ENCODE measurements around the gene GTF3C6. TPM values are rescaled to one million over a fixed set of nuclear protein-coding genes. Genes with fewer than 3 reads are reported as not detected.

GTF3C6 gene
- total and polyA plus RNA-seq, 2 of the 13 experiments (the other 11 are each of a cell fraction or from before 2014, with no cell fraction given) = 21.6 to 160 TPM

- TF ChIP-seq ZBTB46 (CRISPR knock-in tag; IDR thresholded peaks at IDR 0.05; ENCODE audit: borderline replicate concordance) = no peak
- no peak for TF ChIP-seq ATM (IDR thresholded peaks at IDR 0.05; ENCODE audit: borderline replicate concordance)
- peak; percentile 82; the same call in 1 of the 2 replicates for TF ChIP-seq ZBTB8A (CRISPR knock-in tag; IDR thresholded peaks at IDR 0.05; ENCODE audit: borderline replicate concordance, low read depth)
- peak; percentile 94 for TF ChIP-seq KDM2A (CRISPR knock-in tag; IDR thresholded peaks at IDR 0.05; ENCODE audit: borderline replicate concordance, low read depth)
- TF ChIP-seq ZNF800 (CRISPR knock-in tag; IDR thresholded peaks at IDR 0.05) = peak; percentile 22; the same call in 1 of the 2 replicates
- TF ChIP-seq HNF1B (CRISPR knock-in tag; IDR thresholded peaks at IDR 0.05) = no peak
- no peak for TF ChIP-seq PBX3 (CRISPR knock-in tag; IDR thresholded peaks at IDR 0.05; ENCODE audit: borderline replicate concordance)
- TF ChIP-seq ZNF570 (CRISPR knock-in tag; IDR thresholded peaks at IDR 0.05; ENCODE audit: borderline replicate concordance) = peak; percentile 54; the same call in 1 of the 2 replicates
- TF ChIP-seq ZFP91 (CRISPR knock-in tag; IDR thresholded peaks at IDR 0.05; ENCODE audit: borderline replicate concordance) = peak; percentile 93
- peak; percentile 70 for TF ChIP-seq ISL2 (CRISPR knock-in tag; IDR thresholded peaks at IDR 0.05)
- peak; percentile 93 for TF ChIP-seq EED (CRISPR knock-in tag; IDR thresholded peaks at IDR 0.05)
- TF ChIP-seq ZNF740 (CRISPR knock-in tag; IDR thresholded peaks at IDR 0.05) = no peak
- no peak for TF ChIP-seq LCORL (IDR thresholded peaks at IDR 0.05)
- TF ChIP-seq LCORL (CRISPR knock-in tag; IDR thresholded peaks at IDR 0.05) = peak; percentile 62; the same call in 1 of the 2 replicates
- TF ChIP-seq ZNF580 (CRISPR knock-in tag; IDR thresholded peaks at IDR 0.05; ENCODE audit: borderline replicate concordance, low read depth) = peak; percentile 98
- 0 out of 2 replicates have a peak, but pooled peaks have one; percentile 40 for TF ChIP-seq GFI1 (CRISPR knock-in tag; IDR thresholded peaks at IDR 0.05; ENCODE audit: borderline replicate concordance)
These were observed at the start of gene GTF3C6 (continued) for GRCh38 chr6:110958329-110959192.
